Left lobe of liver (tissue), 2 donors: ENCODE data around the gene OPRL1. TPM values are rescaled to one million over a fixed set of nuclear protein-coding genes. Genes with fewer than 3 reads are reported as not detected.
"Not testable (repeated sequence)": the region's sequence is repeated elsewhere in the genome, so short reads cannot be mapped to it uniquely, and the experiment has no call there.

Experiments used
- ATAC-seq: fragments of 200-7000 bp; cut with Tn5 transposase; one replicate; pipeline ENCODE4 v1.9.1; 2020; ENCODE audit warnings: mild to moderate bottlenecking, moderate library complexity
- DNase-seq: peaks from one replicate; pipeline ENCODE4 v3.0.0-alpha.2; 2020; ENCODE audit warnings: low spot score
- total RNA-seq: library from RNA; stranded (reverse); gene quantifications from one replicate; pipeline ENCODE4 v1.2.1, GENCODE V29; 2021
- donor health status: DM: no; HTN: no; CAD: no; lungs with moderate emphysema.
- donor health status: DM: no; HTN: yes; CAD: no.

The OPRL1 gene
- total RNA-seq, 1 donor from 2014 or later: 0.15 TPM

- ATAC-seq: no peak
- DNase-seq: no peak
Measured at GRCh38 chr20:64113796-64114355, 34.0 kb downstream of the OPRL1 start.

GRCh38 chr20:64114356-64114971, 34.6 kb downstream of the OPRL1 start:
- DNase-seq (no peak), ATAC-seq (no peak)

DNA sequence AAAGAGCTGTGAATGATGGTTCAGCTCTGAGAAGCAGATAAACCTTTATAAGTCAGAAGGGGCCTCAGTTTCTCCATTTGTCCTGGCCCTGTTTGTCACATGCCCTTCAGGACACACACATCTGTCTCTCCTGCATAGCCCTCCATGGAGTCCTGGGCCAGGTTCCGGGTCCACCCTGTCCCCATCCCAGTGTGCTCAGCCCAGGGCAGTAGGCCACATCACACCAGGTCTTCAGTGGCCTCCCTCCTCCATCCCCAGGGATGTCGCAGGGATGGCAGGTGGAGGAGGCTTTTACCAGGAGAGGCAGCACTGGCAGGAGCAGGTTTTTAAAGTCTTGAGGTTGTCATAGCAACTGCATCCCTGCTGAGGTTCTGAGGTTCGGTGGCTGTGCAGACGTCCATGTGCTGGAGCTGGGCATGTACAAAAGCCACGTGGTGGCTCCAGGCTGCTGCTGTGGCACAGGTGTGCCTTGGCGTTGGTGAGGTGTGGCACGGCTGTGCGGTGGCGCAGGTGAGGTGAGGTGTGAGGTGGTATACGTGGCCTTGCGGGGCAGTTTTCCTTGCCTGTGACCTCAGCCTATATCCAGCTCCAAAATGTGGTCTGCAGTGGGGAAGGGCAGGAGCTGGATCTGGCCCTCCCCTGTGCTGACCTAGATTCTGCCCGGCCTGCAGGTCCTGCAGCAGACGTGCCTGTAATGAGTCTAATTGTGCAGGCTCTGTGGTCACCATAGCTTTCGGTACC, 35.5 kb downstream of the OPRL1 start:
- no peak for DNase-seq
- ATAC-seq: no peak

DNA sequence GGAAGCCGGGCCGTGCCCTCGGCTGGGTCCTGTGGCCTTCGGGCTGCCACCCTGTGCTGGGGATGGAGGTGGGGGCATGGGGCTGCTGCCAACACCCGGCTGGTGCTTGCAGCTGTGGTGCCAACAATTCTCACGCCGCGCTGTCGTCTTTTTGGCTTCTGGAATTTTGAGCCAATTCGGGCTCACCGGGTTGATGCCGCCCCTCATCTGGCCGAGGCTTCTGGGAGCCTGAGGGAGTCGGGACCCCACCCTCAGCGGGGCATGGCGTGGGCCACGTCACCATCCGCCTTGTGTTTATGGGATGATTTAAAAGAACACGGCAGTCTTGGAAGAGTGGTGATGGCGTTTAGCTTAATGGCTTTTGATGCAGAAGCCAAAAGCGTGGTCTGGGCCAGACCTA, 36.1 kb downstream of the OPRL1 start:
- ATAC-seq (no peak), DNase-seq (no peak)

DNA sequence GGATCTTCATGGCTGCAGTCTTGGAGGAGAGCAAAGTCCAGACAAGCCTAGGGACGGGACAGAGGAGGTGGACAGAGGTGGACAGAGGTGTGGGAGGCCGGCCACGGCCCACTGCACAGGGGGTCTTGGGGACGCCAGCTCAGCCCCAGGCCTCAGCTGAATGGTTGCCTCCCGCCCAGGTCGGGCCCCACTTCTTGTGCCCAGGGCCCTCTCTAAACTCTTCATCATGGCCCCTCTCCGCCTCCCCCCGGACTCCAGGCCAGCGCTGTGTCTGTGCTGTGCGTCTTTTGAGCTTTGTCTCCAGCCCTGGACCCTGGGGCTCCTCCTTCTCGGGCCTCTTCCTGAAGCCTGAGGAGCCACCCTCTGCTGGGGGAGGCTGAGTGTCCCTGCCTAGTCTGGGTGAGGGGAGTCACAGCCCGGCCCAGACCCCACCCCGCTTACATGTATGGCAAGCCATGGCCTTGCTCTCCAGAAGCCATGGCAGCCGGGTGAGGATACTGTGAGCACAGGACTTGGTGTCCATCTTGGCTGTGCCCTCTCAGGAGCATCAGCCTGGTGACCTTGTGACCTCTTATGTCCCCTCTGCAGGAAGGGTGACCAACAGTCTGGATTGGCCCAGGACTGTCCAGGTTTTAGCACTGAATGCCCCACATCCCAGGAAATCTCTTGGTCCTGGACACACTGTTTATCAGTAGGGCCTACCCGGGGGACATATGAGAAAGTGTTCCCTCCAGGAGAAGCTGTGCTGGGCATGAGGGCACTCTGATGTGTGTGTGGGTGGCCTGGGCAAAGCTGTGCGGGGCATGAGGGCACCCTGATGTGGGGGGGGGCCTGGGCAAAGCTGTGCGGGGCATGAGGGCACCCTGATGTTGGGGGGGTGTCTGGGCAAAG, 36.9 kb downstream of the OPRL1 start:
- ATAC-seq (no peak), DNase-seq (peak; percentile 42)

DNA sequence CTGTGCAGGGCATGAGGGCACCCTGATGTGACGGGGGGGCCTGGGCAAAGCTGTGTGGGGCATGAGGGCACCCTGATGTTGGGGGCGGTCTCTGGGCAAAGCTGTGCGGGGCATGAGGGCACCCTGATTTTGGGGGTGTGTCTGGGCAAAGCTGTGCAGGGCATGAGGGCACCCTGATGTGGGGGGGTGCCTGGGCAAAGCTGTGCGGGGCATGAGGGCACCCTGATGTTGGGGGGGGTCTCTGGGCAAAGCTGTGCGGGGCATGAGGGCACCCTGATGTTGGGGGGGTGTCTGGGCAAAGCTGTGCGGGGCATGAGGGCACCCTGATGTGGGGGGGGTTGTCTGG, 37.5 kb downstream of the OPRL1 start:
- ATAC-seq, DNase-seq: not testable (repeated sequence)

- peak; percentile 42 for DNase-seq
Measured at GRCh38 chr20:64119301-64119680, 39.4 kb downstream of the OPRL1 start.

GRCh38 chr20:64119681-64120341, 39.9 kb downstream of the OPRL1 start:
- ATAC-seq (no peak), DNase-seq (no peak)

More at GRCh38 chr20:64119301-64119680, 39.4 kb downstream of the OPRL1 start:
- ATAC-seq: no peak

DNA sequence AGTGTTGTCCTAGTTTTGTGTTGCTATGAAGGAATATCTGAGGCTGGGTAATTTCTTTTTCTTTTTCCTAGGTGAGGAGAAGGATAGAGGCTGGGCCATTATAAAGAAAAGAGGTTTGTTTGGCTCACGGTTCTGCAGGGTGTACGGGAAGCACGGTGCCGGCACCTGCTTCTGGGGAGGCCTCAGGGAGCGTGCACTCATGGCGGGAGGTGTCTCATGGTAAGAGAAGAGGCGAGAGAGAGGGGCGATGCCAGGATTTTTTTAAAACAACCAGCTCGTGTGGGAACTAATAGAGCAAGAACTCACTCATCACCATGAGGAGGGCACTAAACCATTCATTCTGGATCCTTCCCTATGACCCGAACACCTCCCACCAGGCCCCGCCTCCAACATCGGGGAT, 41.7 kb downstream of the OPRL1 start:
- no peak for DNase-seq

DNA sequence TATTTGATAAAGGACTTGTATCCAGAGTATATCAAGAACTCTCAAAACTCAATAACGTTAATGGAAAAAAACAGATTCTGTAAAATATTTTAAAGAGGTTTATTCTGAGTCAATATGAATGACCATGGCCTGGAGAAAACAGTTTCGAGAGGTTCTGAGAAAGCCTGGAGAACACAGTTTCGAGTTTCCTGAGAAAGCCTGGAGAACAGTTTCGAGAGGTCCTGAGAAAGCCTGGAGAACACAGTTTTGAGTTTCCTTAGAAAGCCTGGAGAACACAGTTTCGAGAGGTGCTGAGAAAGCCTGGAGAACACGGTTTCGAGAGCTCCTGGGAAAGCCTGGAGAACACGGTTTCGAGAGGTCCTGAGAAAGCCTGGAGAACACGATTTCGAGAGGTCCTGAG, 43.0 kb downstream of the OPRL1 start:
- DNase-seq, ATAC-seq: not testable (repeated sequence)

More for the DNA sequence above, 41.7 kb downstream of the OPRL1 start:
- ATAC-seq: no peak

DNA sequence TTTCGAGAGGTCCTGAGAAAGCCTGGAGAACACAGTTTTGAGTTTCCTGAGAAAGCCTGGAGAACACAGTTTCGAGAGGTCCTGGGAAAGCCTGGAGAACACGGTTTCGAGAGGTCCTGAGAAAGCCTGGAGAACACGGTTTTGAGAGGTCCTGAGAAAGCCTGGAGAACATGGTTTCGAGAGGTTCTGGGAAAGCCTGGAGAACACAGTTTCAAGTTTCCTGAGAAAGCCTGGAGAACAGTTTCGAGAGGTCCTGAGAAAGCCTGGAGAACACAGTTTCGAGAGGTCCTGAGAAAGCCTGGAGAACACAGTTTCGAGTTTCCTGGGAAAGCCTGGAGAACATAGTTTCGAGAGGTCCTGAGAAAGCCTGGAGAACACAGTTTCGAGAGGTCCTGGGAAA, 43.6 kb downstream of the OPRL1 start:
- not testable (repeated sequence) for ATAC-seq, DNase-seq

DNA sequence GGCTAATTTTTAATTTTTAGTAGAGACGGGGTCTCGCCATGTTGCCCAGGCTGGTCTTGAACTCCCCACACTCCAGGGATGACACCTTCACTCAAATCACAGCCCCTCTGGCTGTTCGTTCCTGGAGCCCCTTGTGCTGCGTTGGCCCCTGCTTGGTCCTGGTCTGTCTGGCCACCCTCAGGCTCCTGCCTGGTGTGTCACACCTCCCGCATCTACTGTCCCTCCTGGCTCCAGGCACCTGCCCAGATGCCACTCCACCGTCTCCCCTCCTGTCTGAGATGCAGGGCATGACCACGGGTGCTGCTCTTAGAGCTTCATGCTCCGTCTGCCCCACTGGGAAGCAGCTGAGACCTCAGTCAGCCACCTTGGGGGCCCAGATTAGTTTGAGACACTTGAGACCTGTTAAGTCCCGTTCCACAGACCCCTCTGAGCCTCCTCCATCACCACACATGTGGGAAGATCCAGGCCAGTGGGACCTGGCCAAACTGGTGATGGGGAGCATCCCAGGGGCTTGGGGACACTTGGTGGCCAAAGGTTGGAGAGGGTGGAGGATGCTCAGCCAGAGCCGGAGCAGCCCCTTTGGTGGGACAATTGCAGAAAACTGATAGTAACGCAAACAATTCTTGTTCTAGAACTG, 49.4 kb downstream of the OPRL1 start:
- DNase-seq (no peak), ATAC-seq (no peak)

GRCh38 chr20:64130271-64130670, 50.4 kb downstream of the OPRL1 start:
- no peak for DNase-seq
- no peak for ATAC-seq

DNA sequence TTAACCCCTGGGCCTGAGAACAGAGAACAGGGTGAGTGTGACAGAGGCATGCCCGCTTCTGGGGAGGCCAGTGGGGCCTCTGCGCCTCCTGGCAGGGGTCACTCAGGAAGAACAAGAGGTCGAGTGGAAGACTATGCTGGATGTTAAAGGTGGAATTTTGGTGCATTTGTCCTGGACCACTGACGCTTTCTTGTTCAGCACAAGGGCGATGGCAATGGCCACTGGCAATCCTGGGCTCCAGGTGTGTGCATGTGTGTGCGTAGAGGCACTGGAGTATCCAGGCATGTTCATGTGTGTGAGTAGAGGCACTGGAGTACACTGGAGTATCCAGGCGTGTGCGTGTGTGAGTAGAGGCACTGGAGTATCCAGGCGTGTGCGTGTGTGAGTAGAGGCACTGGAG, 51.0 kb downstream of the OPRL1 start:
- ATAC-seq (no peak), DNase-seq (no peak)

DNA sequence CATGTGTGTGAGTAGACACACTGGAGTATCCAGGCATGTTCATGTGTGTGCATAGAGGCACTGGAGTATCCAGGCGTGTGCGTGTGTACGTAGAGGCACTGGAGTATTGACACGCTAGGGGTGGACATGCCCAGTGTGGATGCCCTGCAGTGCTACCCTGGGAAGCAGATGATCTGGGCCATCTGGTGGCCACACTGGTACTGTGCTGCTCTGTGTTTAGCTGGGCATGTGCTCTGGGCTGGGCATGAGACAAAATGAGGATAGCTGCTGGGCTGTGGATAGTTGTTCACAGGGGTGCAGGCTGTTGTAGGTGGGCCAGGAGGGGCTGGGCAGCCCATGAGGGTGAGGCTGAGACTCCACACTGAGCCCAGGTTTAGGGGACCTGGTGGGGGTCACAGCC, 51.5 kb downstream of the OPRL1 start:
- ATAC-seq: peak; percentile 89
- no peak for DNase-seq

DNA sequence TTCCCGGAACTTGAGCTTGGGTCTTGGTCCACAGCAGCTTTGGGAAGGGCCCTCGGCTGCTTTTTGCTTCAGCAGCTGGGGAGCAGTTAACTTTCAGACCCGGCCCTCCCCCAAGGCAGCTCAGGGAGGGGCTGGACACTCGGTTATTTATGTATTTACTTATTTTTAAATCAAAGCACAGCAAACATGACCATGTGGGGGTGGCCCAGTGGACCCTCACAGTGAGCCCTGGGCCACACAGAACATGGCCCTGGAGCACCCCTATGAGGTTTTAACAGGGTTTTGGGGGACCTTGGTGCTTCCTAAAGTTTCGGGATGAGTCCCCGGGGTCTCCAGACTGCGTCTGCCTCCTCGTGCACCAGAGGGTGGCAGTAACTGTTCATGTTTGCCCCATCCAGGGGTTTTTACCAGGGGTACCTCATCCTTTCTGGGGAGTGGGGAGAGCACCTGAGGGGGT, 54.1 kb downstream of the OPRL1 start:
- ATAC-seq (peak; percentile 33), DNase-seq (no peak)

- DNase-seq, ATAC-seq: not testable (repeated sequence)
Measured at GRCh38 chr20:64134744-64135143, 54.9 kb downstream of the OPRL1 start.

- no peak for ATAC-seq
Measured at GRCh38 chr20:64136004-64136710, 56.3 kb downstream of the OPRL1 start.

DNA sequence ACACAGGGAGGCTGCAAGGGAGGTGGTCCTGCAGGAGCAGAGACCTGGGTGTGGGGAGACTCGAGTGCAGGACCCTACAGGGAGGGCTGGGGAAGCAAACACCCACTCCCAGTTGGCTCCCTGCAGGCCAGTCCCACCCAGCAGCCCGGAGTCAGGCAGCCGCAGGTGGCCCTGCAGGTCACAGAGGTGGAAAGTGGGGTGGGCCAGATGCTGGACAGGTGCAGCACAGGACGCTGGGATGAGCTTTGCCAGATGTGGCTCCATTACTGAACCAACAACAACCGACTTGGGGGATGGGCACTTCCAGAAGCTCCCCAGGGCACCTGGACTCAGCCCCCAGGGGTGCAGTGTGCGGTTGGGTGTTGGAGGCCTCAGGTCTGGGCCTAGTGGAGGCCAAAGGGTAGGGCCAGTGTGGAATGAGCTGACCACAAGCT, 57.7 kb downstream of the OPRL1 start:
- DNase-seq (no peak), ATAC-seq (no peak)

More at GRCh38 chr20:64136004-64136710, 56.3 kb downstream of the OPRL1 start:
- no peak for DNase-seq
